Activated CD4-positive, alpha-beta T cell treated with anti-CD3 and anti-CD28 coated beads for 36 hours (primary cell): ENCODE data around the gene PCNX3. TPM values are rescaled to one million over a fixed set of nuclear protein-coding genes. Genes with fewer than 3 reads are reported as not detected.
"Not testable (repeated sequence)": the region's sequence is repeated elsewhere in the genome, so short reads cannot be mapped to it uniquely, and the experiment has no call there.

Experiments used
- ATAC-seq: fragments of 200-7000 bp; cut with Tn5 transposase; one replicate; pipeline ENCODE4 v1.10.0; 2021; ENCODE audit warnings: mild to moderate bottlenecking, moderate library complexity
- CTCF ChIA-PET: fragments of 350-600 bp; sonication (Branson Sonifier 250); formaldehyde crosslinking; loops from one replicate; lab custom pipeline; 2021; ENCODE audit warnings: antibody characterized with exemption; lab: Charles Lee
- POLR2A ChIA-PET: fragments of 350-600 bp; sonication (Branson Sonifier 250); formaldehyde crosslinking; loops from one replicate; lab custom pipeline; 2021; ENCODE audit warnings: antibody characterized with exemption, inconsistent platforms; lab: Charles Lee
- DNase-seq: peaks from one replicate; pipeline ENCODE4 v3.0.0-alpha.2; 2020
- H3K27ac Mint-ChIP-seq: one replicate; pipeline ENCODE4 v1.8.0; 2021; ENCODE audit warnings: mixed read lengths
- H3K27me3 Mint-ChIP-seq: one replicate; pipeline ENCODE4 v1.8.0; 2021; ENCODE audit warnings: mixed read lengths
- H3K36me3 Mint-ChIP-seq: one replicate; pipeline ENCODE4 v1.8.0; 2021; ENCODE audit warnings: low read depth, mixed read lengths
- H3K4me1 Mint-ChIP-seq: one replicate; pipeline ENCODE4 v1.8.0; 2021; ENCODE audit warnings: mixed read lengths
- H3K4me3 Mint-ChIP-seq: one replicate; pipeline ENCODE4 v1.8.0; 2021; ENCODE audit warnings: mild to moderate bottlenecking, moderate library complexity, mixed read lengths
- H3K9me3 Mint-ChIP-seq: one replicate; pipeline ENCODE4 v1.8.0; 2021; ENCODE audit warnings: low read depth, mixed read lengths
- intact Hi-C, 2 experiments: fragments of 100-400 bp; cut with DNase I in 1 of 2; cut with micrococcal nuclease in 1 of 2; formaldehyde crosslinking; loops; one replicate each; pipeline versions ENCODE4 v1.14.2 to v1.15.1; 2022 to 2024; cut with DNase I, micrococcal nuclease
- total RNA-seq, 2 experiments: library from RNA; stranded (reverse); gene quantifications; one replicate each; pipeline ENCODE4 v1.2.3, GENCODE V29; 2021

Gene PCNX3
- total RNA-seq, 2 experiments from 2014 or later, result 27.9 to 30.7 TPM

DNA sequence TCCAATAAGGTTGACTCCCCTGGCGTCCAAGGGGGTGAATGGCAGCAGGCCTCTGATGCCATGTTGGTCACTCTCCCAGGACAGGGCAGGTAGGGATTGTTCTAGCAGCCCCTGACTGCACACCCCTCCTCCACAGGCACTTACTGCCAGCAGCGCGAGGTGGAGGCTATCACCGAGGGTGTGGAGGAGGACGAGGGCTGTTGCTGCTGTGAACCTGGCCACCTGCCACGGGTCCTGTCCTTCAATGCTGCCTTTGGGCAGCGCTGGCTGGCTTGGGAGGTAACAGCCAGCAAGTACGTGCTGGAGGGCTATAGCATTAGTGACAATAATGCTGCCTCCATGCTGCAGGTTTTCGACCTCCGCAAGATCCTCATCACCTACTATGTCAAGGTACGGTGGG lies 14.6 kb downstream of the PCNX3 start:
- Mint-ChIP-seq H3K27me3 (no peaks in the 10 kb centered on the region), H3K9me3 (no peaks in the 10 kb centered on the region), H3K27ac (no peak overlapping the region), H3K4me3 (no peak overlapping the region), H3K36me3 (peaks cover 42% of the 10 kb centered on the region), H3K4me1 (peaks cover 4% of the 10 kb centered on the region)
- ATAC-seq, result no peak
- no peak for DNase-seq
- ChIA-PET POLR2A (no interaction called here), CTCF (interaction anchor here (1.2 kb wide), 1 partner anchor 150 kb away, joined by 4 read pairs; no protein-coding TSS in a partner anchor)
- intact Hi-C loops, result no loop called here

DNA sequence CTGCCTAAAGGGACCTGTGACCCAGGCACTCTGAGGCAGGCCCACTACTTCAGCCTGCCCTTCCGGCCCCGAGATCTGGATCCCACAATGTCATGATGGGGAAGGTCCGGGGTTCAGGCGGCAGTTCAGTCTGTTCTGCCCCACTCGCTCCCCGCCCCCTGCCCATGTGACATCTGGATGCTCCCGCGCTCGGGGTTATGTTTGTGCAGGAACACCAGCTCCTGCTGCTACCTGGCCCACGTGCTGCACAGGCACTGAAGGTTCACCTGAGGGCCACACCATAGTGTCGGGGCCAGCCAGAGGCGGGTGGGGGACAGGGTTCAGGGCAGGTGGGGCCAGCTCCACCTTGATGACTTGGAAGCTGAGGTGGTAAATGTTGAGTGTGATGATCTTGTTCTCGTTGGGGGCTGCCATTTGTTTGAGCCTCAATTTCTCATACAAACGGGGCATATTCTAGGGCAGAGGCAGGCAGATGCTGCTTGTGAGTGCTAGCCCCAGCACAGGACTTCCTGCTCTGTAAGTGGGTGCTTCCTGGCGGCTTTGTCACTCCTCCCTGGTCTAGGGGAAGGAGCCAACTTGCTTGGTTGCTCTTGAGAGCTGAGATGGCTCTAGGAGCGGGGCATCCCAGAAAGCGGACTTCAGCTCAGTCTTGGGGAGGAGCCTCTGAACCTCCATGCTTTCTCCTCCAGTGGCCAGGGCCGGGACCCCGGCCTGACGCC lies 18.0 kb downstream of the PCNX3 start:
- Mint-ChIP-seq H3K27me3 (no peaks in the 10 kb centered on the region), H3K36me3 (peaks cover 30% of the 10 kb centered on the region), H3K4me3 (no peak overlapping the region), H3K9me3 (no peaks in the 10 kb centered on the region), H3K27ac (peak overlapping the region; percentile 67), H3K4me1 (peaks cover 14% of the 10 kb centered on the region)
- CTCF ChIA-PET, result interaction anchor here (0.9 to 1.5 kb wide), 2 partner anchors 10 to 25 kb away, joined by 3 to 4 read pairs; no protein-coding TSS in a partner anchor
- POLR2A ChIA-PET, result interaction anchor here (0.6 to 1.4 kb wide), 5 partner anchors 11 to 987 kb away, joined by 3 to 6 read pairs (median 3); partner anchors contain the start of gene FIBP
- DNase-seq (no peak), ATAC-seq (no peak)
- intact Hi-C loops, result no loop called here

DNA sequence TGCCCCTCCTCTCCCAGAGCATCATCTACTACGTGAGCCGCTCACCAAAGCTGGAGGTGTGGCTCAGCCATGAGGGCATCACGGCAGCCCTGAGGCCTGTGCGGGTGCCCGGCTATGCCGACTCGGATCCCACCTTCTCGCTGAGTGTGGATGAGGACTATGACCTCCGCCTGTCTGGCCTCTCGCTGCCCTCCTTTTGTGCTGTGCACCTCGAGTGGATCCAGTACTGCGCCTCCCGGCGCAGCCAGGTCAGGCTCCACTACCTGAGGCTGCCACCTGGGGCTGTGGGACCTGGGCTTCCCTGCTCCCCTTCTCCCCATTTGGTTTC lies 18.5 kb downstream of the PCNX3 start:
- DNase-seq, result no peak
- H3K27me3 Mint-ChIP-seq, result no peaks in the 10 kb centered on the region
- H3K4me3 Mint-ChIP-seq, result no peak overlapping the region
- peaks cover 19% of the 10 kb centered on the region for H3K4me1 Mint-ChIP-seq
- no peaks in the 10 kb centered on the region for H3K9me3 Mint-ChIP-seq
- ATAC-seq, result no peak
- intact Hi-C loops, result no loop called here
- H3K36me3 Mint-ChIP-seq, result peaks cover 32% of the 10 kb centered on the region
- POLR2A ChIA-PET, result interaction anchor here (0.6 to 1.0 kb wide), 2 partner anchors 29 to 986 kb away, joined by 3 read pairs; no protein-coding TSS in a partner anchor
- CTCF ChIA-PET, result interaction anchor here (1.5 kb wide), 1 partner anchor 10 kb away, joined by 4 read pairs; no protein-coding TSS in a partner anchor
- peak overlapping the region; percentile 67 for H3K27ac Mint-ChIP-seq

DNA sequence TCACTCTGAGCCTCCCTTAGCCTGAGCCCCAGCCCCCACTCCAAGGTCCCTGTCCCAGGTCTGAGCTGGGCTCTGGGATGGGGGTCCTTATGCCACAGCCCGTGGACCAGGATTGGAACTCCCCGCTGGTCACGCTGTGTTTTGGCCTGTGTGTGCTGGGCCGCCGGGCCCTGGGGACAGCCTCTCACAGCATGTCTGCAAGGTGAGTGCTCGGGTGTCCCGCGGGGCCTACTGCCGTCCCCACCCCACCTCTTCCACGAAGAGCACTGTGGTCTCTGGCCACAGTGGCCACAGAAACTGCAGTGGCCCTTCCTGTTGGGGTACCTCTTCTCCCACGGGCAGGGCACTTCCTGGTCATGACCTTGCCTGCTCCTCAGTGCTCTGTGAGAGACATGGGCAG lies 18.9 kb downstream of the PCNX3 start:
- ChIA-PET POLR2A (interaction anchor here (1.0 kb wide), 1 partner anchor 29 kb away, joined by 3 read pairs; no protein-coding TSS in a partner anchor), CTCF (interaction anchor here (1.5 kb wide), 1 partner anchor 11 kb away, joined by 4 read pairs; no protein-coding TSS in a partner anchor)
- H3K4me1 Mint-ChIP-seq, result peaks cover 22% of the 10 kb centered on the region
- H3K4me3 Mint-ChIP-seq, result no peak overlapping the region
- DNase-seq, result no peak
- no peaks in the 10 kb centered on the region for H3K9me3 Mint-ChIP-seq
- H3K27ac Mint-ChIP-seq, result no peak overlapping the region
- H3K27me3 Mint-ChIP-seq, result no peaks in the 10 kb centered on the region
- intact Hi-C loops, result no loop called here
- H3K36me3 Mint-ChIP-seq, result peaks cover 28% of the 10 kb centered on the region
- ATAC-seq, result no peak

DNA sequence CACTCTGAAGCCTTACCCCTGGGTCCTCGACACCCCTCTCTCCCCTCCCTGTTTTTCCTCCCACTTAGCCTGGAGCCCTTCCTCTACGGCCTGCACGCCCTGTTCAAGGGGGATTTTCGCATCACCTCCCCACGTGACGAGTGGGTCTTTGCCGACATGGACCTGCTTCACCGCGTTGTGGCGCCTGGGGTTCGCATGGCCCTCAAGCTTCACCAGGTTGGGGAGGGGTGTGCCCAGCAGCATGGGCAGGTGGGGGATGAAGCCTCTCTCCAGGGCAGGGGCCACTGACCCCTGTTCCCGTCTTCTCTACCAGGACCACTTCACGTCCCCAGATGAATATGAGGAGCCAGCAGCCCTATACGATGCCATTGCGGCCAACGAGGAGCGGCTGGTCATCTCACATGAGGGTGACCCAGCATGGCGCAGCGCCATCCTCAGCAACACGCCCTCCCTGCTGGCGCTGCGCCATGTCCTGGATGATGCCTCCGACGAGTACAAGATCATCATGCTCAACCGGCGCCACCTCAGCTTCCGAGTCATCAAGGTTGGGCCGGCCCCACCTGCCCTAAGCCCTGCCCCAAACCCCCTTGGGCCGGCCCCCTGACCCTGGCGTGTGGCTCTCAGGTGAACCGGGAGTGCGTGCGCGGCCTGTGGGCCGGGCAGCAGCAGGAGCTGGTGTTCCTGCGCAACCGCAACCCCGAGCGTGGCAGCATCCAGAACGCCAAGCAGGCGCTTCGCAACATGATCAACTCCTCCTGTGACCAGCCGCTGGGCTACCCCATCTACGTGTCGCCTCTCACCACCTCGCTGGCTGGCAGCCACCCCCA lies 19.5 kb downstream of the PCNX3 start:
- CTCF ChIA-PET, result interaction anchor here (1.5 kb wide), 1 partner anchor 12 kb away, joined by 4 read pairs; no protein-coding TSS in a partner anchor
- Mint-ChIP-seq H3K27me3 (no peaks in the 10 kb centered on the region), H3K36me3 (peaks cover 34% of the 10 kb centered on the region), H3K9me3 (no peaks in the 10 kb centered on the region), H3K4me1 (peaks cover 28% of the 10 kb centered on the region), H3K4me3 (no peak overlapping the region), H3K27ac (peak overlapping the region; percentile 8)
- POLR2A ChIA-PET, result no interaction called here
- intact Hi-C loops, result no loop called here
- no peak for DNase-seq
- no peak for ATAC-seq

DNA sequence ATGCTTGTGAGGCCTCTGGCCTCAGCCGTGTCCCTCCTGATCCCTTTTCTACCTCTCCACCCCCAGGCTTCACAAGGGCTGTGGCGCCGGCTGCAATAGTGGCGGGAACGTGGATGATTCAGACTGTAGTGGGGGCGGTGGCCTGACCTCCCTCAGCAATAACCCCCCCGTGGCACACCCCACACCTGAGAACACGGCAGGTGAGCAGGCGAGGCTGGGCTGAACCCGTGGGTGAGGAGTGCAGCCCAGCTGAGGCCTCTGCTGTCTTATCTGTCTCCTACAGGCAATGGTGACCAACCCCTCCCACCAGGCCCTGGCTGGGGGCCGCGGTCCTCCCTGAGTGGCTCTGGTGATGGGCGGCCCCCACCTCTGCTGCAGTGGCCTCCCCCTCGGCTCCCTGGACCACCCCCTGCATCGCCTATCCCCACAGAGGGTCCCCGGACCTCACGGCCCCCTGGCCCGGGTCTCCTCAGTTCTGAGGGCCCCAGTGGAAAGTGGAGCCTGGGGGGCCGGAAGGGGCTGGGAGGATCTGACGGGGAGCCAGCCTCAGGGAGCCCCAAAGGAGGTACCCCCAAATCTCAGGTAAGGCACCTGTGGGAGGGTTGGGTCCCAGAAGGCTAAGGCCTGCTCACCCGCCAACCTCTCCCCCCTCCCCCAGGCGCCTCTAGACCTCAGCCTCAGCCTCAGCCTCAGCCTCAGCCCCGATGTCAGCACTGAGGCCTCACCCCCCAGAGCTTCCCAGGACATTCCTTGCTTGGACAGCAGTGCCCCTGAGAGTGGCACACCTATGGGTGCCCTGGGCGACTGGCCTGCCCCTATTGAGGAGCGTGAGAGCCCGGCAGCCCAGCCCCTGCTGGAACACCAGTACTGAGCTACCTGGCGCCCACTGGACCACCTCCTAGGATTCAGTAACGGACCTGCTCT lies 20.8 kb downstream of the PCNX3 start:
- Mint-ChIP-seq H3K27ac (peak overlapping the region; percentile 72), H3K36me3 (peaks cover 39% of the 10 kb centered on the region), H3K27me3 (no peaks in the 10 kb centered on the region), H3K4me3 (no peak overlapping the region), H3K9me3 (no peaks in the 10 kb centered on the region), H3K4me1 (peaks cover 35% of the 10 kb centered on the region)
- POLR2A ChIA-PET, result no interaction called here
- intact Hi-C loops, result no loop called here
- no peak for ATAC-seq
- no peak for DNase-seq
- CTCF ChIA-PET, result interaction anchor here (0.9 to 2.9 kb wide), 2 partner anchors 11 to 20 kb away, joined by 3 to 13 read pairs; no protein-coding TSS in a partner anchor

DNA sequence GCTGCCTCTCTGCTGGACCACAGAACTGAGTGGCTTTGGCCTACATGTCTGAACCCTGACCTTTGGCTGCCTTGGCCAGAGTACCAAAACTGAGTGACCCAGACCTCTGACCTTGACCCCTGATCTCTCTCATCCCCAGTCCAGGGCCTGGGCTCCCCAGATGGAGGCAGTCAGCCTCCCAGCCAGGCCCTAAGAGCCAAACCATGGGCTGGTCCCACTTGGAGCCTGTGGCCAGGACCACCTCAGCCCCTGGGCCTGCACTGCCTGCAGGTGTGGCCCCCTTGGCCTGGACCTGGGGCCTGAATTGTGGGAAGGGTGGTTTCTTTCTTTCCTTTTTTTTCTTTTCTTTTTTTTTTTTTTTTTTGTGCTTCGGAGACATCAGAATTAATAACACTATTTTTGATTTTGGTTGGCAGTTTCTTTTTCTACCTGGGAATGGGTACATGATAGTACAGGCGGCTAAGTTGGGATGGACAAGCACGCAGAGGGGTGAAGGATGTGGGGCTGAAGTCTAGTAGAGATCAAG lies 21.5 kb downstream of the PCNX3 start:
- Mint-ChIP-seq H3K9me3 (no peaks in the 10 kb centered on the region), H3K27me3 (no peaks in the 10 kb centered on the region), H3K4me1 (peaks cover 42% of the 10 kb centered on the region), H3K4me3 (peak overlapping the region; percentile 90), H3K36me3 (peaks cover 41% of the 10 kb centered on the region), H3K27ac (peak overlapping the region; percentile 82)
- ATAC-seq, result no peak
- no peak for DNase-seq
- intact Hi-C loops, result no loop called here
- CTCF ChIA-PET, result interaction anchor here (0.7 to 2.9 kb wide), 6 partner anchors 11 to 251 kb away, joined by 3 to 13 read pairs (median 4); partner anchors contain the start of gene FIBP
- POLR2A ChIA-PET, result interaction anchor here (0.7 to 3.2 kb wide), 4 partner anchors 16 to 83 kb away, joined by 3 to 18 read pairs (median 7); partner anchors contain the start of genes PCNX3 and RNASEH2C

DNA sequence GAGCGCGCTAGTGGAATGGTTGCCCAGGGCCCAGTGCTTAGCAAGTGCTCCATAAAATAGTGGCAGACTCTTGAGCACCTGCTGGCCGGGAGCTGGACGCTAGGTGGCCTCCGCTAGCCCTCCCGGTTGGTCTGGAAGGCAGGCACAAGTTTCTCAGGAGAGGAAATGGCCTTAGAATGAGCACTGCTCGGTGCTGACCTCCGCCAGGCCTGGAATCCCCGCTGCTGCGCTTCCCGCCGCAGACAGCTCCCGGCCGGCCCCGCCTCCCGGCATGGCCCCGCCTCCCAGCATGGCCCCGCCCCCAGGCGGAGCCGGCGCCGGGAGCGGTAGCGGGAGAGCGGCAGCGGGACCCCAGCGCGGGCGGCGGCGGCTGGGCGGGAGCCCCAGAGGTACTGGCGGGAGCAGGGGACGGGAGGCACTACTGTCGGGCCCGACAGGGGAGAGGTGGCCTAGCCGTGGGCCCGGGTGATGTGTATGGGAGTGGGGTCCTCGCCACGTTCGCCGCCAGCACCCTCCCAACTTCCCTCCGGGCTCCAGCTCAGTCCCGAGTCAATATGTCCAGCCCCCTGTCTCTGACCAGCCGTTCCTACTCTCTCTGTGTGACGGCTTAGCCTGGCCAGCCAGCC lies 22.3 kb downstream of the PCNX3 start, which contains the start of gene SIPA1:
Gene SIPA1 (plus strand): TSS at position 308 of the 626 bp plus-strand sequence. CDS start 2,821 bp downstream, outside the sequence.
- intact Hi-C loops, result loop anchor here (1.0 to 2.0 kb wide), 11 partner anchors 14 to 364 kb away; partner anchors contain the start of genes PCNX3 (in 2 of the 2), BANF1 (in 1 of the 2), CCDC85B (in 1 of the 2) and EIF1AD (in 1 of the 2)
- peak; percentile 86 for DNase-seq
- H3K4me1 Mint-ChIP-seq, result peaks cover 43% of the 10 kb centered on the region
- H3K36me3 Mint-ChIP-seq, result peaks cover 43% of the 10 kb centered on the region
- H3K27ac Mint-ChIP-seq, result peak within 1 kb of the TSS; percentile 95
- CTCF ChIA-PET, result interaction anchor here (0.5 to 2.9 kb wide), 15 partner anchors 12 to 311 kb away, joined by 3 to 13 read pairs (median 3); partner anchors contain the start of genes FIBP, KAT5, MUS81 and PCNX3
- ATAC-seq, result peak; percentile 67
- H3K27me3 Mint-ChIP-seq, result no peaks in the 10 kb centered on the region
- POLR2A ChIA-PET, result interaction anchor here (0.7 to 3.2 kb wide), 5 partner anchors 15 to 82 kb away, joined by 3 to 18 read pairs (median 5); partner anchors contain the start of genes PCNX3 and RNASEH2C
- peak within 1 kb of the TSS; percentile 90 for H3K4me3 Mint-ChIP-seq
- no peaks in the 10 kb centered on the region for H3K9me3 Mint-ChIP-seq

DNA sequence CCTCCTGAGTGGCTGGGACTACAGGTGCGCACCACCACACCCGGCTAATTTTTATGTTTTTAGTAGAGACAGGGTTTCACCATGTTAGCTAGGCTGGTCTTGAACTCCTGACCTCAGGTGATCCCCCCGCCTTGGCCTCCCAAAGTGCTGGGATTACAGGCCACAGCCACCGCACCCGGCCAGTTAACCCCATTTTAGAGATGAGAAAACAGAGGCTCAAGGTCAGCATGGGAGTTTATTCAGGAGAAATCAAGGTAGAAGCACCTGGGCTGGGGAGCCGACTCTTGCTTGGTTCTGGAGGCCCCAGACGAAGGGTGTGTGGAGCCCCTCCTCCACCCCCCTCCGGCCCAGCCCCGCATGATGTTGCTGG lies 23.6 kb downstream of the PCNX3 start:
- not testable (repeated sequence) for H3K9me3 Mint-ChIP-seq, H3K27me3 Mint-ChIP-seq, DNase-seq, ATAC-seq
- Mint-ChIP-seq H3K4me1 (peaks cover 52% of the 10 kb centered on the region), H3K27ac (peak overlapping the region; percentile 95), H3K36me3 (peaks cover 50% of the 10 kb centered on the region), H3K4me3 (peak overlapping the region; percentile 90)
- ChIA-PET CTCF (interaction anchor here (0.6 to 2.9 kb wide), 4 partner anchors 14 to 92 kb away, joined by 3 to 13 read pairs (median 5); no protein-coding TSS in a partner anchor), POLR2A (interaction anchor here (0.9 to 3.2 kb wide), 3 partner anchors 14 to 33 kb away, joined by 3 to 18 read pairs (median 6); no protein-coding TSS in a partner anchor)
- intact Hi-C loops, result loop anchor here in 1 of 2 experiments (2.0 kb wide), 1 partner anchor 14 kb away; no protein-coding TSS in a partner anchor
